CD4-positive, alpha-beta T cell (primary cell): Measurements from ENCODE around the gene SORBS1. TPM values are rescaled to one million over a fixed set of nuclear protein-coding genes. Genes with fewer than 3 reads are reported as not detected.

Experiments
- ATAC-seq: fragments of 200-7000 bp; cut with Tn5 transposase; one replicate; pipeline ENCODE4 v1.10.0; 2022; ENCODE audit warnings: mild to moderate bottlenecking; ENCODE audit not compliant: poor library complexity
- CTCF ChIA-PET: fragments of 350-600 bp; sonication (Branson Sonifier 250); formaldehyde crosslinking; loops from one replicate; lab custom pipeline; 2021; ENCODE audit warnings: antibody characterized with exemption, inconsistent platforms; lab: Charles Lee
- POLR2A ChIA-PET: fragments of 350-600 bp; sonication (Branson Sonifier 250); formaldehyde crosslinking; loops from one replicate; lab custom pipeline; 2021; ENCODE audit warnings: antibody characterized with exemption, inconsistent platforms; lab: Charles Lee
- DNase-seq, 14 experiments: peaks; one replicate each; pipeline ENCODE4 v3.0.0-alpha.2; 2013 to 2020; ENCODE audit warnings: mixed read lengths in 2 of 14
- H3K27ac ChIP-seq, 2 donors: one replicate each; pipeline versions ENCODE4 v1.5.1 to v1.7.0; 2013; ENCODE audit warnings: low read length in 2 of 2, low read depth in 1 of 2, mild to moderate bottlenecking in 1 of 2
- H3K27me3 ChIP-seq, 2 experiments: 1 replicate in 1 of 2; 2 replicates in 1 of 2; pipeline versions ENCODE4 v1.6.1 to v1.7.0; 2013; ENCODE audit warnings: low read length in 2 of 2, control low read depth in 1 of 2, mild to moderate bottlenecking in 1 of 2, moderate library complexity in 1 of 2; ENCODE audit not compliant: insufficient read depth in 2 of 2, control insufficient read depth in 1 of 2
- H3K36me3 ChIP-seq: one replicate; pipeline ENCODE4 v1.6.1; 2013; ENCODE audit warnings: low read length, control low read depth; ENCODE audit not compliant: insufficient read depth
- H3K4me1 ChIP-seq: one replicate; pipeline ENCODE4 v1.6.1; 2013; ENCODE audit warnings: low read length, control low read depth; ENCODE audit not compliant: insufficient read depth
- H3K4me3 ChIP-seq: one replicate; pipeline ENCODE4 v1.5.1; 2013; ENCODE audit warnings: mild to moderate bottlenecking, low read length, moderate library complexity
- H3K9me3 ChIP-seq, 2 experiments: 1 replicate in 1 of 2; 2 replicates in 1 of 2; pipeline versions ENCODE4 v1.6.1 to v1.7.0; 2013; ENCODE audit warnings: low read length in 2 of 2, mild to moderate bottlenecking in 2 of 2, control low read depth in 1 of 2, moderate library complexity in 1 of 2; ENCODE audit not compliant: control insufficient read depth in 1 of 2, insufficient read depth in 1 of 2
- H3K27ac Mint-ChIP-seq: one replicate; pipeline ENCODE4 v1.8.0; 2020; ENCODE audit warnings: mixed read lengths
- H3K27me3 Mint-ChIP-seq: one replicate; pipeline ENCODE4 v1.8.0; 2021; ENCODE audit warnings: mixed read lengths
- H3K36me3 Mint-ChIP-seq: one replicate; pipeline ENCODE4 v1.8.0; 2021; ENCODE audit warnings: low read depth, mixed read lengths
- H3K4me1 Mint-ChIP-seq: one replicate; pipeline ENCODE4 v1.8.0; 2021; ENCODE audit warnings: low read depth, mixed read lengths
- H3K4me3 Mint-ChIP-seq: one replicate; pipeline ENCODE4 v1.8.0; 2020; ENCODE audit warnings: mild to moderate bottlenecking, mixed read lengths
- H3K9me3 Mint-ChIP-seq: one replicate; pipeline ENCODE4 v1.8.0; 2020; ENCODE audit warnings: mixed read lengths
- intact Hi-C, 2 experiments: fragments of 100-400 bp; cut with DNase I in 1 of 2; cut with micrococcal nuclease in 1 of 2; formaldehyde crosslinking; loops; one replicate each; pipeline versions ENCODE4 v1.15.1 to v1.9.0; 2023 to 2025; cut with DNase I, micrococcal nuclease
- total RNA-seq, 174 experiments: library from RNA in 2 of 174; stranded (reverse) in 2 of 174; gene quantifications; one replicate each; pipeline ENCODE4 v1.2.3 and lab custom pipeline; 2021 to 2026
- TF ChIP-seq, protein P1 (sequence below): fragments of 200-600 bp; IDR thresholded peaks from one replicate; pipeline ENCODE4 v1.8.0; 2022; ENCODE audit warnings: antibody characterized with exemption, mild to moderate bottlenecking

SORBS1 gene
- total RNA-seq, 2 experiments from 2014 or later, result 1.4 to 1.8 TPM

DNA sequence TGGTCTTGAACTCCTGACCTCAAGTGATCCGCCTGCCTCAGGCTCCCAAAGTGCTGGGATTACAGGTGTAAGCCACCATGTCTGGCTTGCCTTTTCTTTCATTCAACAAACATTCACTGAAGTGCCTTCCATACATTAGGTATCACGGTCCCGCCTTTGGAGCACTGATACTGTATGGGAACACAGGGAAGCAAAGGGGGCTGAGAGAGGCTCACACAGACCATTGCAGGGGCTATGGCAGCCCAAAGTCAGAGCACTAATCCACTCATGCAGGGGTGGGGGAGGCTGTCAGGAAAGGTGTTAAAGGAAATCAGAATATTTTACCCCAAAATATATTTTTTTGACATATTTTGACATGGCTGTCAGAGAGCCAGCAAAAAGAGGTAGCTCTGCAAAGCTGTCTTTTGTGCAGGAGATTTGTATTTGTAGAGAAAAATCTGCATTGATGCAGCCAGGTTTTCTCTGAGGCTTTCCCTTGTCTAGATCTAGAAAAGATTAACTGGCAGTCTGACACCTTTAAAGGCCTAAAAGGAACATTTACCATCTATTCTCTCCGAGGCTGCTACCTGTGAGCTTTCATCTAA lies 228.4 kb downstream of the SORBS1 start:
- DNase-seq, result no peak
- no peak for ATAC-seq
- H3K4me1 ChIP-seq, result no peaks in the 10 kb centered on the region
- H3K36me3 Mint-ChIP-seq, result no peaks in the 10 kb centered on the region
- CTCF ChIA-PET, result no interaction called here
- TF ChIP-seq, protein P1, sequence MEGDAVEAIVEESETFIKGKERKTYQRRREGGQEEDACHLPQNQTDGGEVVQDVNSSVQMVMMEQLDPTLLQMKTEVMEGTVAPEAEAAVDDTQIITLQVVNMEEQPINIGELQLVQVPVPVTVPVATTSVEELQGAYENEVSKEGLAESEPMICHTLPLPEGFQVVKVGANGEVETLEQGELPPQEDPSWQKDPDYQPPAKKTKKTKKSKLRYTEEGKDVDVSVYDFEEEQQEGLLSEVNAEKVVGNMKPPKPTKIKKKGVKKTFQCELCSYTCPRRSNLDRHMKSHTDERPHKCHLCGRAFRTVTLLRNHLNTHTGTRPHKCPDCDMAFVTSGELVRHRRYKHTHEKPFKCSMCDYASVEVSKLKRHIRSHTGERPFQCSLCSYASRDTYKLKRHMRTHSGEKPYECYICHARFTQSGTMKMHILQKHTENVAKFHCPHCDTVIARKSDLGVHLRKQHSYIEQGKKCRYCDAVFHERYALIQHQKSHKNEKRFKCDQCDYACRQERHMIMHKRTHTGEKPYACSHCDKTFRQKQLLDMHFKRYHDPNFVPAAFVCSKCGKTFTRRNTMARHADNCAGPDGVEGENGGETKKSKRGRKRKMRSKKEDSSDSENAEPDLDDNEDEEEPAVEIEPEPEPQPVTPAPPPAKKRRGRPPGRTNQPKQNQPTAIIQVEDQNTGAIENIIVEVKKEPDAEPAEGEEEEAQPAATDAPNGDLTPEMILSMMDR, result no peak
- no peak overlapping the region for H3K4me3 ChIP-seq
- H3K4me1 Mint-ChIP-seq, result no peaks in the 10 kb centered on the region
- H3K27ac Mint-ChIP-seq, result no peak overlapping the region
- no peaks in the 10 kb centered on the region for H3K27me3 ChIP-seq
- intact Hi-C loops, result no loop called here
- no peaks in the 10 kb centered on the region for H3K9me3 ChIP-seq
- H3K36me3 ChIP-seq, result no peaks in the 10 kb centered on the region
- H3K27me3 Mint-ChIP-seq, result no peaks in the 10 kb centered on the region
- H3K27ac ChIP-seq, result no peak overlapping the region
- no peaks in the 10 kb centered on the region for H3K9me3 Mint-ChIP-seq
- POLR2A ChIA-PET, result no interaction called here
- no peak overlapping the region for H3K4me3 Mint-ChIP-seq

DNA sequence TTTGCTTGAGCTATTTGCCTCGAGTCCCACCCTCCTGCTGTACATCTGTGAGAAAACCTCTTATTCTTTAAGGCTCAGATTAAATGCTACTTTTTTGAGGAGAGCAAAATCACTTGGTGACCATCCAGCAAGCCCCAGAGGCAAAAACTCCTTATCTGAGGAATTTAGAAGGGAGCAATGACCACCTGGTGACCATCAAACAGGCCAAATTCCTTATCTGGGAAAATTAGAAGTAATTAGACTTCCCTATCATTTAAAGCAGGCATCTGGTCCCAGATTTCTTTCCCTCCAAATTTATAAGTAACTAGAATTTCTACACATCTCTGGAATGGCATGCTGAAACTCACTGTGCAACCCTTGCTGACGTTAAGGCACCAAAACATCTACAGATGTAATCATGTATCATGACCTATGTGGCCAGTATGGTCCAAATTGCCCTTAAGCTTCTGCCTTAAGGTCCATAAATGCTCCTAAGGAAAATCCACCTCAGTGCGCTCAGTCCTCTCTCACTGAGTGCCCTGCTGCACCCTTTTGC lies 229.5 kb downstream of the SORBS1 start:
- TF ChIP-seq, protein P1, result no peak
- H3K9me3 ChIP-seq, result no peaks in the 10 kb centered on the region
- CTCF ChIA-PET, result no interaction called here
- H3K36me3 Mint-ChIP-seq, result no peaks in the 10 kb centered on the region
- H3K4me1 Mint-ChIP-seq, result no peaks in the 10 kb centered on the region
- no peak for DNase-seq
- H3K4me3 Mint-ChIP-seq, result no peak overlapping the region
- no peaks in the 10 kb centered on the region for H3K4me1 ChIP-seq
- ATAC-seq, result no peak
- H3K27me3 Mint-ChIP-seq, result no peaks in the 10 kb centered on the region
- no peaks in the 10 kb centered on the region for H3K36me3 ChIP-seq
- no peak overlapping the region for H3K4me3 ChIP-seq
- POLR2A ChIA-PET, result no interaction called here
- H3K27ac Mint-ChIP-seq, result no peak overlapping the region
- no peaks in the 10 kb centered on the region for H3K9me3 Mint-ChIP-seq
- intact Hi-C loops, result no loop called here
- H3K27me3 ChIP-seq, result no peaks in the 10 kb centered on the region
- no peak overlapping the region for H3K27ac ChIP-seq

DNA sequence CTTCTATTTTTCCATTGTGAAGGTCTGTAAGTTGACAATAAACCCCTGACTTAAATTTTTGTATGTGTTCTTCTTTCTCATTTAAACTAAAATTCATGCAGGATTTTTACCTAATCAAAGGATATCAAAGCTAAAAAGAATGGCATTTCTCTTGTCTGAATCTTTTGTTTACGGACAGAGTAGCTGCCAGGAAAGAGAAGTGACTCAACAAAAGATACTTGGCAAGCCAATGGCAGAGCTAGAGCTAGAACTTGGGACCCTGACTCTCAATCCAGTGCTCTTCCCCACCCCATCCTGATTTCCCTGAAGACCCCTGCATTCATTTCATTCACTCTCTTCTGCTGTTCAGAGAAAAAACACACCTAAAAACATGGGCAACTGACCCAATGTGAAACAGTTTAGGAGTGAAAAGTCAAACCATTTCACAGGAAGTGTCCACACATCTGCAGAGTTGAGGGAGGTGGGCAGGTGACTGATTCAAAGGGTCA lies 230.2 kb downstream of the SORBS1 start:
- TF ChIP-seq, protein P1, result no peak
- POLR2A ChIA-PET, result no interaction called here
- ATAC-seq (no peak), DNase-seq (no peak)
- Mint-ChIP-seq H3K27me3 (no peaks in the 10 kb centered on the region), H3K9me3 (no peaks in the 10 kb centered on the region), H3K36me3 (no peaks in the 10 kb centered on the region), H3K27ac (no peak overlapping the region), H3K4me3 (no peak overlapping the region), H3K4me1 (no peaks in the 10 kb centered on the region)
- Histone ChIP-seq H3K9me3 (no peaks in the 10 kb centered on the region), H3K4me3 (no peak overlapping the region), H3K36me3 (no peaks in the 10 kb centered on the region), H3K27me3 (no peaks in the 10 kb centered on the region), H3K27ac (no peak overlapping the region), H3K4me1 (no peaks in the 10 kb centered on the region)
- CTCF ChIA-PET, result no interaction called here
- intact Hi-C loops, result no loop called here
